Activated T-helper 1 cell treated with anti-CD3 and anti-CD28 coated beads, Interleukin-2, amount 50 U/mL, for 16 hours (primary cell): ENCODE results near the gene LCOR.

Source experiments
- DNase-seq, 2 donors: peaks; one replicate each; pipeline ENCODE4 v3.0.0-alpha.2; 2020; ENCODE audit warnings: low read depth in 1 of 2, low spot score in 1 of 2

The LCOR gene

DNA sequence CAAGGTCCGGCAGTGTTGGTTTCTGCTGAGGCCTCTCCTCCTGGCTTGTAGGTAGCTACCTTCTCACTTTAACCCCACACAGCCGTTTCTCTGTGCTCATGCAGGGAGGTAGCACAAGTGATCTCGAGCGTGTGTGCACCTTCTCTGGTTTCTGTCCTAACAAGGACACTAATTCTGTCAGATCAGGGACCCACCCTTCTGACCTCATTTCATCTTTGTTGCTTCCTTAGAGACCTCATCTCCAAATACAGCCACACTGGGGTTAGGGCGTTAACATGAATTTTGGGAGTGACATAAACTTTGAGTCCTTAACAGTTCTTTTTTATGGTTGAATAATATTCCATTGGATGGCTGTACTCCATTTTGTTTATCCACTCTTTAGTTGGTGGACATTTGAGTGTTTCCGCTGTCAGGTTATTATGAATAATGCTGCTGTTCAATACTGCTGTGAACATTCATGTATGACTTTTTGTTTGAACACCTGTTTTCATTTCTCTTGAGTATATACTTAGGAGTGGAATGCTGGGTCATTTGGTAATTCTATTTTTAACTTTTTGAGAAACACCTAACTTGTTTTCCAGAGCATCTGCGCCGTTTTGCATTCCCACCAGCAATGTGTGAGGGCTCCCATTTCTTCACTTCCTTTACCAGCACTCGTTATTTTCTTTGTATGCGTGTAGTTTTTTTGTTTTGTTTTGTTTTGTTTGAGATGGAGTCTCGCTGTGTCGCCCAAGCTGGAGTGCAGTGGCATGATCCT lies 57.5 kb downstream of the LCOR start:
- no peak for DNase-seq

GRCh38 chr10:96890172-96890513 lies 58.0 kb downstream of the LCOR start:
- no peak for DNase-seq

DNA sequence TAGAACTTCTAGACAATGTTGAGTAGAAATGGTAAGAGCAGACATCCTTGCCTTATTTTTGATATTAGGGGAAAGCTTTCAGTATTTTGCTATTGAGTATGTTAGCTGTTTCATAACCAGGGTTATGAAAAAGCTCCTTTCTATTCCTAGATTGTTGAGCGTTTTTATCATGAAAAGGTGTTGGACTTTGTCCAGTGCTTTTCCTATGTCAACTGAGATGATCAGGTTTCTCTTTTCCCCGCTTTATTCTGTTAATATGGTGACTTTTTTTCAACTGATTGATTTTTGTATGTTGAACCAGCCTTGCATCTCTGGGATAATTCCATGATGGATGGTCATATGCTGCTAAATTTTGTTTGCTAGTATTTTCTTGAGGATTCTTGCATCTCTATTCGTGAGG lies 58.5 kb downstream of the LCOR start:
- DNase-seq: no peak

GRCh38 chr10:96891840-96892239 lies 59.7 kb downstream of the LCOR start:
- DNase-seq: no peak

DNA sequence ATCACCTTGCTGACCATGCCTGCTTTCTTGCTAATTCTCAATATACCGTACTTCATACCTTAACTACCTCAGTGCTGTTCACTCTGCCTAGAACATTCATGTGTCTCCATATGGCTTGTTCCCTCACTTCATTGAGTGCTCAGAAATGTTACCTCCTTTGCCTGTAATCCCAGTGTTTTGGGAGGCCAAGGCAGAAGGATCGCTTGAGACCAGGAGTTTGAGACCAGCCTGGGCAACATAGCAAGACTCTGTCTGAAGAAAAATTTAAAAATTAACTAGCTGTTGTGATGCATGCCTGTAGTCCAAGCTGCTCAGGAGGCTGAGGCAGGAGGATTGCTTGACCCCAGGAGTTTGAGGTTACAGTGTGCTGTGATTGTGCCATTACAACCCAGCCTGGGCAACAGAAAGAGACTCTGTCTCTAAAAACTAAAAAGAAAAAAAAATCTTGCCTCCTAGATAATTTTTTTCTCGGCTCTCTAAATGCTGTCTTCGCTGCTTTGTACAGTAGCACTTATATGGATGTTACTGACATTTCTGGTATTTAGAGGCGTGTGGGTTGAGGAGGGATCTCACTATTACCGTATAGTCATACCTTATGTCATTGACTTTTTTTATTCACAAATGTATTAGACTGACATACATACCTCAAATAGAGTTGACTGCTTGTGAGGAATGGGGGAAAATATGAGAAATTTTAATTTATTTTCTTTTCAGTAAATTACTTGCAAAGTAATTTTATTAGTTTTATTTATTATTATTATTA lies 63.7 kb downstream of the LCOR start:
- DNase-seq: no peak

DNA sequence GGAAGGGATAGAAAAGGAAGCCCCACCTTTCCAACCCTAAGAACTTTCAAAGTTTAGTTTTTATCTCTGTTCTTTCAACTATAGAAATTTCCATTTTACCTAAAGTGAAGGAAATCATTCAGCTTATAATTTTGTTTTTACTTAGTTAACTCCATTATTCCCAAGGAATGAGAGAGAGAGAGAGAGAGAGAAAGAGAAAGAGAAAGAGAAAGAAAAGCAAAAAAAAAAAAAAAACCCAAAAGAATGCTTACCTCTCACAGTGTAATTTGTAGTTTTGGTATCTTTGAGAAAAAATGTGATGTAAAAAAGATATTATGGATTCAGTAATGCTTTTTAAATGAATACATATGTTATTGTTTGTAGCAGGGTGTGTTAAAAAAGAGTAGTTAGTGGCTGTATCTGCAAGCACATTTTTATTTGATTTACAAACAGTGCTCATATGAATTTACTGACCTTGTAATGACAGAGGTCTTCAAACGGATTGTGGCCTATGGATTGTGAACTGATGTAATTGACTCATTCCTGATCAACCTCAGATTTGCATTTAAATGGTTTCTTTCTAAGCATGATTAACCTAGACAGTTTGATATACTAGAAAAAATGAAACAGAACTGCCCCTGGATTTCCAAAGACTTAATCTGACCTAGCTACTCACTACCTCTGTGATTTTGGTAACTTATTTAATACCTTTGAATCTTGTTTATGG lies 64.9 kb downstream of the LCOR start:
- no peak for DNase-seq

GRCh38 chr10:96902117-96902516 lies 70.0 kb downstream of the LCOR start:
- DNase-seq: no peak

GRCh38 chr10:96902731-96903358 lies 70.7 kb downstream of the LCOR start:
- DNase-seq: no peak

DNA sequence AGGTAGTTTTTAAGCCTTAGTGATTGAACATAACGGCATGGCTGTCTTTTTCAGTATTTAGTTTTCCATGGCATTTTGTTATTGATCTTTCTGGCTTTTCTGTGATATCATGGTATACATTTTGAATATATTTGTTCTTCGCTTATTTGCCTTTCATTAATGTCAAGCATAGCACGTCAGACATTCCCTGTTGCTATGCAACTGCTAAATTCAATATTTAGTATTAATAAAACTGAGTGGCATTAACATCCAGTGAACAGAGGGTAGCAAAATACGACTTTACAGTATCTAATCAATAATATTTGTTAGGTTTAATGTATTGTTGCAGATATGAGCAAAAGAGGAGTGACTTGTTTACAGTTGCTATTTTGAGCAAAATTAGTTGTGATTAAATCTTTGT lies 72.5 kb downstream of the LCOR start:
- DNase-seq: no peak

DNA sequence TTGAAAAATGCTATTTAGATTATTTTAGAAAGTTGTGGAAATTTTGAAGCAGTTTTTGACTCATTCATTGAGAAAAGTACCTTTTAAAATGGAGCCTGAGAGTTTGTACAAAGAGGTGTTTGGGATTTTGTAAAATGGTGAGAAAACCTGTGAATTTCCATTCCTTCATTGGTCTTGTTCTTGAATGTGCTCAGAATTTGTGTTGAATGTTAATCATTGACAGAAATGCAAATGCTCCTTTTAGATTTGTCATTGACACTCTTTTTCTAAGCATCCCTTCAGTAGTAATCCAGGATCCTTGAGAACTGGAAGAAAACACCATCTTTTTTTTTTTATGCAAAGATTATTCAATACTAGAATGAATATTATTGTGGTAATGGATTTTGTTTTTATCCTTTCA lies 74.8 kb downstream of the LCOR start:
- no peak for DNase-seq

- DNase-seq: no peak
These were observed 78.6 kb downstream of the LCOR start for GRCh38 chr10:96910488-96911395.

GRCh38 chr10:96912405-96912804 lies 80.3 kb downstream of the LCOR start:
- no peak for DNase-seq

GRCh38 chr10:96913906-96914305 lies 81.8 kb downstream of the LCOR start:
- no peak for DNase-seq

GRCh38 chr10:96917628-96918027 lies 85.5 kb downstream of the LCOR start:
- no peak for DNase-seq

DNA sequence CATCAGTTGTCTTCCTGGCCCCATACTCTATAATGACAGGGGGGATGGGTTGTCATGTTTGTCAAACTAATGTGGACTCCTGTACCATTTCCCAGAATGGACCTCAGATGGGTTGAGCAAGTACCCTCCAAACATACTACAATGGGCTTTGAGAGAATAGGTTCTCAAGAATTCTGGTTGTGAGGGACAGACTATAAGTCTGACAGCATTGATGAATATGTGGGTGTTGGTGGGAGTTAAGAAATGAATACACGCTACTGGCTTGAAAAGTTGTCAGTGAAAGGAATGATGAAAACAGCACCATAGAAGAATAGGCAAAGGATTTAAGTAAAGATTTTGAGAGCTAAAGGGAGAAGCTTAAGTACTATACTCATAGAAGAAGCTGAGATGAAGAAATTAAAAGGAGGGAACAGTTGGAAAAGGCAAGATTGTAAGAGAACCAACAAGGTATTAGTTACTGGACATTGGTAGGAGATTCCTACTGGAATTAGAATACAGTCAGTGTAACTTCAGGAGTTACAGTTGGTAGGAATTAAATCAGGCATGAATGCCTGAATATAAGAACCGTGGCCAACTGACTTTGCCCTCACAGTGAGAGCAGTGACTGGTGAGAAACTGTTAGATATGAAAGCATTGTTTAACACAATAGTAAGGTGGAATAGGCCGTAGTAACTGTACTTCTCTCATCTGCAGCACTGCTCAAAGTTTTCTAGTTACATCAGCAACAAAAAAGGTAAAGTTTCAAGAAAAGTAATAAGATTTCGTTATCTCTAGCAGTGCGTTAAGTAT lies 86.3 kb downstream of the LCOR start:
- DNase-seq: no peak

DNA sequence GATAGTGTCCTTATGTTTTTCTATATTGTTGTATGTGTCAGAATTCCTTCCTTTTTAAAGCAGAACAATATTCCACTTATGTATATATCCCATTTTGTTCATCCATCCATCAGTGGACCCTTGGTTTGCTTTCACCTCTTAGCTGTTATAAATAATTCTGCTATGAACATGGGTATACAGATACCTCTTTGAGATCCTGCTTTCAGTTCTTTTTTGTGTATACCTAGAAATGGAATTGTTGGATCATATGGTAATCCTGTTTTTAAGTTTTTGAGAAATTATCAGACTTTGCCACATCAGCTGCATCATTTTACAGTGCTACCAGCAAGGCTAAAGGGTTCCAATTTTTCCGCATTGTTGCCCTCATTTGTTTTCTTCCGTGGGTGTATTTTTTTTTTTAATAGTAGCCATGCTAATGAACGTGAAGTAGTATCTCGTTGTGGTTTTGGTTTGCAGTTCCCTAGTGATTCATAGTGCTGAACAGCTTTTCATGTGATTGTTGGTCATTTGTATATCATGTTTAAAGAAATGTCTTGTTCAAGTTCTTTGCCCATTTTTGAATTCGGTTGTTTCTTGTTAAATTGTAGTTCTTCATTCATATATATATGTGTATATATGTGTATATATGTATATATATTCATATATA lies 87.8 kb downstream of the LCOR start:
- DNase-seq: no peak

- no peak for DNase-seq
These were observed 89.6 kb downstream of the LCOR start for GRCh38 chr10:96921655-96922054.

- no peak for DNase-seq
These were observed 91.2 kb downstream of the LCOR start for GRCh38 chr10:96922978-96923948.
